ENCODE measurements around the gene ADAMTS14. TPM values are rescaled to one million over a fixed set of nuclear protein-coding genes. Genes with fewer than 3 reads are reported as not detected.
"Not testable (repeated sequence)": the region's sequence is repeated elsewhere in the genome, so short reads cannot be mapped to it uniquely, and the experiment has no call there.

The ADAMTS14 gene
- total RNA-seq, 1 experiment from 2014 or later = not detected

GRCh38 chr10:70655316-70655715, 17.0 kb upstream of the ADAMTS14 start:
- no peak for DNase-seq (ENCODE audit: low spot score)

- DNase-seq (ENCODE audit: low spot score) = peak; percentile 99
These were observed 15.8 kb upstream of the ADAMTS14 start for GRCh38 chr10:70656489-70656888.

GRCh38 chr10:70657041-70657440, 15.3 kb upstream of the ADAMTS14 start:
- no peak for DNase-seq (ENCODE audit: low spot score)

- DNase-seq (ENCODE audit: low spot score) = no peak
These were observed 13.6 kb upstream of the ADAMTS14 start for GRCh38 chr10:70658582-70659136.

- DNase-seq (ENCODE audit: low spot score) = no peak
These were observed 13.0 kb upstream of the ADAMTS14 start for GRCh38 chr10:70659306-70659705.

- no peak for DNase-seq (ENCODE audit: low spot score)
These were observed 11.6 kb upstream of the ADAMTS14 start for GRCh38 chr10:70660722-70661121.

GRCh38 chr10:70661623-70662361, 10.5 kb upstream of the ADAMTS14 start:
- no peak for DNase-seq (ENCODE audit: low spot score)

GRCh38 chr10:70662362-70663220, 9.7 kb upstream of the ADAMTS14 start:
- DNase-seq (ENCODE audit: low spot score) = no peak

- DNase-seq (ENCODE audit: low spot score) = peak; percentile 47
These were observed 8.6 kb upstream of the ADAMTS14 start for GRCh38 chr10:70663458-70664409.

GRCh38 chr10:70664702-70665195, 7.6 kb upstream of the ADAMTS14 start:
- peak; percentile 98 for DNase-seq (ENCODE audit: low spot score)

GRCh38 chr10:70666960-70667798, 5.1 kb upstream of the ADAMTS14 start:
- DNase-seq (ENCODE audit: low spot score) = peak; percentile 48

- not testable (repeated sequence) for DNase-seq (ENCODE audit: low spot score)
These were observed 4.5 kb upstream of the ADAMTS14 start for GRCh38 chr10:70667818-70668217.

GRCh38 chr10:70668454-70668970, 3.8 kb upstream of the ADAMTS14 start:
- peak; percentile 65 for DNase-seq (ENCODE audit: low spot score)

- no peak for DNase-seq (ENCODE audit: low spot score)
These were observed 3.3 kb upstream of the ADAMTS14 start for GRCh38 chr10:70669015-70669414.

- no peak for DNase-seq (ENCODE audit: low spot score)
These were observed 2.5 kb upstream of the ADAMTS14 start for GRCh38 chr10:70669732-70670317.

GRCh38 chr10:70671619-70672164, 614 bp upstream of the ADAMTS14 start:
- DNase-seq (ENCODE audit: low spot score) = no peak

- peak; percentile 72 for DNase-seq (ENCODE audit: low spot score)
These were observed 980 bp downstream of the ADAMTS14 start for GRCh38 chr10:70673043-70673928.

GRCh38 chr10:70673929-70674559, 1.7 kb downstream of the ADAMTS14 start:
- DNase-seq (ENCODE audit: low spot score) = no peak

Measured in A172 (cell line).